Fibroblast of mammary gland (primary cell): ENCODE results near the gene KCTD6.

Source experiments
- DNase-seq: peaks from one replicate; pipeline ENCODE4 v3.0.0-alpha.2; 2010; ENCODE audit warnings: low read depth
- H3K4me3 ChIP-seq: 2 replicates; pipeline ENCODE4 v1.5.1; 2011; ENCODE audit warnings: low read depth, mild to moderate bottlenecking, low read length, moderate library complexity; ENCODE audit not compliant: control insufficient read depth
- TF ChIP-seq, protein P1 (sequence below): conservative IDR thresholded peaks from 2 replicates; pipeline ENCODE4 v1.5.1; 2011; ENCODE audit warnings: low read depth, low read length, inconsistent platforms; ENCODE audit not compliant: control insufficient read depth, insufficient read depth

The KCTD6 gene

GRCh38 chr3:58529516-58530353 is 37.8 kb downstream of the KCTD6 start:
- H3K4me3 ChIP-seq, result no peak overlapping the region
- peak; percentile 27 for DNase-seq

DNA sequence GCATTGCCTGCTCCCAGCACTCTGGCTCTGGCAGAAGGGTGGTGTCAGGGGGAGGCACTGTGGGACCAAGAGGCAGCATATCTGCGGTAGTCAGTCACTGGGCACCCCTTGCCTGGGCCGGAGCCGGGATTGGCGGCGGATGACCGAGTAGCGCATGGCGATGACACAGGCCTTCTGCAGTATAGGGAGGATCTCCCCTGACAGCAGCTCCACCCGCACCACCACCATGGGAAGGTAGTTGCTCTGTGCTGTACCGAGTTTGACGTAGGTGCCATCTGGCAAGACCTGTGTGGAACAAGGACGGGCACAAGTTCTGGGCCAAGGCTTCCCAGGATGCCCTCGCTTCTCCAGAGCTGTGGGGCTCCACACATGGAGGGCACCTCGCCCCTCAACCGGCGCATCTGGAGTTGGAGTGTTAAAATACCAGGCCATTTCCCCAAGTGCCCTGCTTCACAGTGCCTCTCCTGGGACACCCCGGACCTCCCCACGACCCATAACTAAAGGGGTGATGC is 38.5 kb downstream of the KCTD6 start:
- no peak for DNase-seq
- TF ChIP-seq, protein P1, sequence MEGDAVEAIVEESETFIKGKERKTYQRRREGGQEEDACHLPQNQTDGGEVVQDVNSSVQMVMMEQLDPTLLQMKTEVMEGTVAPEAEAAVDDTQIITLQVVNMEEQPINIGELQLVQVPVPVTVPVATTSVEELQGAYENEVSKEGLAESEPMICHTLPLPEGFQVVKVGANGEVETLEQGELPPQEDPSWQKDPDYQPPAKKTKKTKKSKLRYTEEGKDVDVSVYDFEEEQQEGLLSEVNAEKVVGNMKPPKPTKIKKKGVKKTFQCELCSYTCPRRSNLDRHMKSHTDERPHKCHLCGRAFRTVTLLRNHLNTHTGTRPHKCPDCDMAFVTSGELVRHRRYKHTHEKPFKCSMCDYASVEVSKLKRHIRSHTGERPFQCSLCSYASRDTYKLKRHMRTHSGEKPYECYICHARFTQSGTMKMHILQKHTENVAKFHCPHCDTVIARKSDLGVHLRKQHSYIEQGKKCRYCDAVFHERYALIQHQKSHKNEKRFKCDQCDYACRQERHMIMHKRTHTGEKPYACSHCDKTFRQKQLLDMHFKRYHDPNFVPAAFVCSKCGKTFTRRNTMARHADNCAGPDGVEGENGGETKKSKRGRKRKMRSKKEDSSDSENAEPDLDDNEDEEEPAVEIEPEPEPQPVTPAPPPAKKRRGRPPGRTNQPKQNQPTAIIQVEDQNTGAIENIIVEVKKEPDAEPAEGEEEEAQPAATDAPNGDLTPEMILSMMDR, result no peak
- H3K4me3 ChIP-seq, result no peak overlapping the region

More at GRCh38 chr3:58529516-58530353, 37.8 kb downstream of the KCTD6 start:
- TF ChIP-seq, protein P1, result peak; percentile 41

- TF ChIP-seq, protein P1, result no peak
- H3K4me3 ChIP-seq, result no peak overlapping the region
- no peak for DNase-seq
Observed at GRCh38 chr3:58531555-58531954, 39.7 kb downstream of the KCTD6 start.

GRCh38 chr3:58531956-58532355 is 40.1 kb downstream of the KCTD6 start:
- TF ChIP-seq, protein P1, result peak; percentile 22
- no peak overlapping the region for H3K4me3 ChIP-seq
- peak; percentile 37 for DNase-seq

GRCh38 chr3:58532794-58533220 is 40.9 kb downstream of the KCTD6 start:
- no peak overlapping the region for H3K4me3 ChIP-seq
- TF ChIP-seq, protein P1, result peak; percentile 91
- peak; percentile 67 for DNase-seq

DNA sequence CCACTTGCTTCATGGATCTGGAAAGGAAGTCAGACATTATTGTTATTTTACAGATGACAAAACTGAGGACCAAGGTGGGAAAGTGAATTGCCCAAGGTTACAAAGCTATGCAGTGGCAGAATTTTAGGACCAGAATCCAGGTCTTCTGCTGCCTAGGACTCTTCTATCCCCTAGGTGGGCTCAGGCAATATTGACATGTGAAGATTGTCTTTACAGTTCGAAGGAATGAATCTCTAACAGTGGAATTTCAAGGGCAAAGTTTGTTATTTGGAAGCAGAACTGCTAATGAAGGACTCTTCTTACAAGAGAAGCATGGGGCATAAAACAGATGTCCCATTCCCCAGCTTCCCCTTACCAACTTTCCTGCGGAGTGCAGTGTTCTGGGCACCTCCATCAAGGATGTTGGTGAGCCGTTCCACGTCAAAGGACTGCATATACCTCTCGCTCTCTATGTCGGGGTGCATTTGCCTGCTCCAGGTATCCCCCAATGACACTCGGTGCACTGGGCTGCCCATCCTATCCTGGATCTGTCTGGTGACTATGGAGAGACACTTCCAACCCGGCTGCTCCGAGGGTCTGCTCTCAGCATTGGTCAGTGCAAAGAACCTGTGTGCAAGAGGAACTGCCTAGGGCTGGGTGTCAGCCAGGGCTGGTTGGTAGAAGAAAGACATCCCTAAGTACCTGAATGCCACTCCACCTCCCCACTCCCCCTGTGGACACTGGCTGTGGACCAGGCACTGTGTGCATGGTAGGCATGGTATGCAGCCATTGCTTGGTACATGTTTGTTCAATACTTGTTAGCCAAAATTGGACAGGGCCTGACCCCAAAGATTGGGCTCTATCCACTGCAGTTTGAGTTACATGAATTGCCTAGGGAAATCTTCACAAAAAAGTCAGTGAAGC is 42.9 kb downstream of the KCTD6 start:
- no peak for DNase-seq
- TF ChIP-seq, protein P1, result no peak
- H3K4me3 ChIP-seq, result no peak overlapping the region
